Vagina (tissue), 2 donors: Measurements from ENCODE around the gene DERL3. TPM values are rescaled to one million over a fixed set of nuclear protein-coding genes. Genes with fewer than 3 reads are reported as not detected.

ENCODE experiments used
- DNase-seq, 2 donors: peaks; one replicate each; pipeline ENCODE4 v3.0.0-alpha.2; 2017; ENCODE audit errors: extremely low spot score in 2 of 2
- H3K27ac ChIP-seq: fragments of 200-600 bp; sonication (generic); one replicate; pipeline ENCODE4 v1.5.1; 2019
- H3K27me3 ChIP-seq: fragments of 200-600 bp; sonication (generic); one replicate; pipeline ENCODE4 v1.5.1; 2019
- H3K36me3 ChIP-seq, 2 donors: fragments of 200-600 bp; sonication (generic); one replicate each; pipeline ENCODE4 v1.5.1; 2017 to 2019
- H3K4me1 ChIP-seq: fragments of 200-600 bp; sonication (generic); one replicate; pipeline ENCODE4 v1.5.1; 2019
- H3K4me3 ChIP-seq, 2 donors: fragments of 200-600 bp; sonication (generic); 1 replicate in 1 of 2; 2 replicates in 1 of 2; pipeline ENCODE4 v1.5.1; 2016 to 2019
- H3K9me3 ChIP-seq: fragments of 200-600 bp; sonication (generic); one replicate; pipeline ENCODE4 v1.5.1; 2019
- POLR2A ChIP-seq, 2 donors: fragments of 450-650 bp; IDR thresholded peaks; one replicate each; pipeline ENCODE4 v1.6.1; 2017; ENCODE audit warnings: antibody characterized with exemption in 2 of 2, mild to moderate bottlenecking in 2 of 2, moderate library complexity in 2 of 2
- POLR2AphosphoS5 ChIP-seq, 2 donors: sonication (generic); formaldehyde crosslinking; IDR thresholded peaks; one replicate each; pipeline ENCODE4 v1.9.0; 2017; ENCODE audit warnings: antibody characterized with exemption in 2 of 2, mild to moderate bottlenecking in 2 of 2, low read depth in 1 of 2; ENCODE audit not compliant: insufficient read depth in 1 of 2
- intact Hi-C: fragments of 100-400 bp; cut with DNase I; formaldehyde crosslinking; loops from one replicate; pipeline ENCODE4 v1.15.1; 2023
- total RNA-seq: library from RNA; depleted of rRNA; stranded (reverse); fragments of >200 nt; gene quantifications from one replicate; pipeline ENCODE4 v1.2.3, GENCODE V29; 2016
- TF ChIP-seq, protein P1 (sequence below), 3 experiments: fragments of 450-650 bp in 2 of 3; fragments of 200-600 bp in 1 of 3; sonication (generic) in 1 of 3; IDR thresholded peaks; one replicate each; pipeline ENCODE4 v1.5.1; 2017 to 2019; ENCODE audit warnings: antibody characterized with exemption in 3 of 3, mild to moderate bottlenecking in 2 of 3, moderate library complexity in 2 of 3

Gene DERL3
- total RNA-seq, 1 donor from 2014 or later = 0.25 TPM

DNA sequence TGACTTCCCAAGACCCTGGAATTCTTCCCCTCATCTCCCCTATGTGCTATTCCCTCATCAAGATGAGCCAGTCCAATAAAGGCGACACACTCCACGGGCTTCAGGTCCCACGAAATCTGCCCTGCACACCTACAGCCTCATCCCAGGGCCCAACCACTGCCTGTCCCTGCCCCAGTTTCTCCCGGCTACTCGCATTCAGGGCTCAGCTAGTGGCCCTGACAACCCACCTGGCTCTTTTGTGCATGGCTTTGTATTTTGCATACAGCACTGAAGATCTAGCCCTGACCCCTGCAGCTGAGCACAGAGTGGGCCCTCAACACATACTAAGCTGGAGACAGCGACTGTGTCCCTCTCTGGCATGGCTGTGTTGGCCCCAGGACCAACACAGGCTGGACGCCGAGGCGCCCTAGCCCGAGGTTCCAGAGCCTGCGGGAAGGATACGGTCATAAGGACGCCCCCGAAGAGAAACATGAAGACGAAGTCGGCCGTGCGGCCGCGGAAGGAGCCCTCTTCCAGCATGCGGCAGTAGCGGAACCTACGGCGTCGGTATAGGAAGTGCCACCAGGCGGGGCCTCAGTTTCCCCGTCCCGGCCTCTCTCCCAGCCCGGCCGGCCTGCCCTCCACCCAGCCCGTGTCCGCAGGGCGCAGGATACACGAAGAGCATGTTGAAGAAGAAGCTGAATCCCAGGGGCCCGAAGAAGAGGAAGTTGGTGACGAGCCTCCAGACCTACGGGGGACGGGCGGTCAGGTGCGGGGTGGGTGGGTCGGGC lies 710 bp downstream of the DERL3 start:
- no peak overlapping the region for H3K27ac ChIP-seq
- no peaks in the 10 kb centered on the region for H3K27me3 ChIP-seq
- H3K4me1 ChIP-seq = peaks cover 23% of the 10 kb centered on the region
- peaks cover 0 to 18% of the 10 kb centered on the region in 2 donors for H3K36me3 ChIP-seq
- TF ChIP-seq POLR2A (IDR thresholded peaks at IDR 0.05) = no peak
- TF ChIP-seq, protein P1, sequence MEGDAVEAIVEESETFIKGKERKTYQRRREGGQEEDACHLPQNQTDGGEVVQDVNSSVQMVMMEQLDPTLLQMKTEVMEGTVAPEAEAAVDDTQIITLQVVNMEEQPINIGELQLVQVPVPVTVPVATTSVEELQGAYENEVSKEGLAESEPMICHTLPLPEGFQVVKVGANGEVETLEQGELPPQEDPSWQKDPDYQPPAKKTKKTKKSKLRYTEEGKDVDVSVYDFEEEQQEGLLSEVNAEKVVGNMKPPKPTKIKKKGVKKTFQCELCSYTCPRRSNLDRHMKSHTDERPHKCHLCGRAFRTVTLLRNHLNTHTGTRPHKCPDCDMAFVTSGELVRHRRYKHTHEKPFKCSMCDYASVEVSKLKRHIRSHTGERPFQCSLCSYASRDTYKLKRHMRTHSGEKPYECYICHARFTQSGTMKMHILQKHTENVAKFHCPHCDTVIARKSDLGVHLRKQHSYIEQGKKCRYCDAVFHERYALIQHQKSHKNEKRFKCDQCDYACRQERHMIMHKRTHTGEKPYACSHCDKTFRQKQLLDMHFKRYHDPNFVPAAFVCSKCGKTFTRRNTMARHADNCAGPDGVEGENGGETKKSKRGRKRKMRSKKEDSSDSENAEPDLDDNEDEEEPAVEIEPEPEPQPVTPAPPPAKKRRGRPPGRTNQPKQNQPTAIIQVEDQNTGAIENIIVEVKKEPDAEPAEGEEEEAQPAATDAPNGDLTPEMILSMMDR (IDR thresholded peaks at IDR 0.05) = no peak
- no peak for TF ChIP-seq POLR2AphosphoS5 (IDR thresholded peaks at IDR 0.05; ENCODE audit: insufficient read depth in 1 of 2, low read depth in 1 of 2)
- intact Hi-C loops = loop anchor here (5.0 kb wide), 1 partner anchor 66 kb away; the partner anchor contains the start of gene MMP11
- DNase-seq = no peak
- peak overlapping the region; percentile 40 to 52 for H3K4me3 ChIP-seq
- H3K9me3 ChIP-seq = no peaks in the 10 kb centered on the region

DNA sequence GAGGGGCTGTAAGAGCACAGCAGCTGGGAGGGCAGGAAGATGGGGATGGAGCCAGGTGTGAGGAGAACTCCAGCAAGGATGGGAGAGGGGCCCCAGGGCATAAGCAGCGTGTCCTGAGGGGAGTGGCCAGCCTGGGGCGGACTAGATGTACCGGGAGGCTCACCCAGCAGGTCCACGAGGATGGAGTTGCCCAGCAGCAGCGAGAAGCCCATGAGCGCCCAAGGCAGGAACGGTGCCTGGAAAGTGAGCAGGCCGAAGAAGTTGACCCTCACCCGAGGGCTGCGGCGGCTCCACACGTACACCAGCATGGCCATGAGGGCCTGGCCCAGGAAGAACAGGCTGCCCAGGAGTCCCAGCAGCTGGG lies 1.3 kb downstream of the DERL3 start:
- Histone ChIP-seq H3K4me1 (peaks cover 23% of the 10 kb centered on the region), H3K27me3 (no peaks in the 10 kb centered on the region), H3K36me3 (peaks cover 0 to 18% of the 10 kb centered on the region in 2 donors), H3K9me3 (no peaks in the 10 kb centered on the region), H3K4me3 (no peak overlapping the region), H3K27ac (no peak overlapping the region)
- intact Hi-C loops = loop anchor here (5.0 kb wide), 1 partner anchor 65 kb away; the partner anchor contains the start of gene MMP11
- DNase-seq = no peak
- TF ChIP-seq, protein P1 (IDR thresholded peaks at IDR 0.05) = no peak
- no peak for TF ChIP-seq POLR2AphosphoS5 (IDR thresholded peaks at IDR 0.05; ENCODE audit: insufficient read depth in 1 of 2, low read depth in 1 of 2)
- no peak for TF ChIP-seq POLR2A (IDR thresholded peaks at IDR 0.05)

- H3K9me3 ChIP-seq = no peaks in the 10 kb centered on the region
- intact Hi-C loops = loop anchor here (5.0 kb wide), 1 partner anchor 65 kb away; the partner anchor contains the start of gene MMP11
- peaks cover 0 to 18% of the 10 kb centered on the region in 2 donors for H3K36me3 ChIP-seq
- no peaks in the 10 kb centered on the region for H3K27me3 ChIP-seq
- no peak overlapping the region for H3K27ac ChIP-seq
- no peak for DNase-seq
- no peak overlapping the region for H3K4me3 ChIP-seq
- TF ChIP-seq, protein P1 (IDR thresholded peaks at IDR 0.05) = no peak
- TF ChIP-seq POLR2AphosphoS5 (IDR thresholded peaks at IDR 0.05; ENCODE audit: insufficient read depth in 1 of 2, low read depth in 1 of 2) (no peak), POLR2A (IDR thresholded peaks at IDR 0.05) (no peak)
- peaks cover 23% of the 10 kb centered on the region for H3K4me1 ChIP-seq
These were observed 1.9 kb downstream of the DERL3 start for GRCh38 chr22:23836692-23837495.

DNA sequence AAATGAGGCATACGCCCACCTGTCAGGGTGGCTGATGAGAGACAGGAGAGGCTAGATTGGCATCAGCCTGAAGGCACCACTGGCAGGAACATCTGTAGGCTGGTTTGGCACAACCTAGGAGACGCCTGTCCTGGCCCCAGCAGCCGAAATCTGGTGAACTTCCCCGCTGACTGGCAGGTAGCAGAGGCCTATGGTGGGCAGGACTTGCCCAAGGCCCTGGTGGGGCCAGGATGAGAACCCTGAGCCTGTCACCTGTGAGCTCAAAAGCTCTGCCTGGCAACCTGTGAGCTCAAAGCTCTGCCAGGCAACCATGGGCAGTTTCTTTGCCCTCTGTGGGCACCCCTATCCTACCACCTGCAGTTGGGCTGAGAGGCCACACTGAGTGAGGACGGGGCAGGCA lies 2.5 kb downstream of the DERL3 start:
- H3K27ac ChIP-seq = no peak overlapping the region
- H3K4me3 ChIP-seq = no peak overlapping the region
- intact Hi-C loops = loop anchor here (5.0 kb wide), 1 partner anchor 64 kb away; the partner anchor contains the start of gene MMP11
- DNase-seq = no peak
- peaks cover 0 to 18% of the 10 kb centered on the region in 2 donors for H3K36me3 ChIP-seq
- no peaks in the 10 kb centered on the region for H3K9me3 ChIP-seq
- H3K27me3 ChIP-seq = no peaks in the 10 kb centered on the region
- peaks cover 23% of the 10 kb centered on the region for H3K4me1 ChIP-seq
- no peak for TF ChIP-seq POLR2A (IDR thresholded peaks at IDR 0.05)
- TF ChIP-seq POLR2AphosphoS5 (IDR thresholded peaks at IDR 0.05; ENCODE audit: insufficient read depth in 1 of 2, low read depth in 1 of 2) = no peak
- TF ChIP-seq, protein P1 (IDR thresholded peaks at IDR 0.05) = no peak
